HUES48 (cell line): Measurements from ENCODE around the gene BICRA.

Experiments used
- H3K27ac ChIP-seq: one replicate; pipeline ENCODE4 v1.7.0; 2013; ENCODE audit warnings: low read depth, low read length, inconsistent platforms
- H3K27me3 ChIP-seq: 2 replicates; pipeline ENCODE4 v1.6.1; 2013; ENCODE audit warnings: mild to moderate bottlenecking, low read length; ENCODE audit not compliant: control insufficient read depth, insufficient read depth
- H3K36me3 ChIP-seq: 2 replicates; pipeline ENCODE4 v1.6.1; 2013; ENCODE audit warnings: low read length; ENCODE audit not compliant: control insufficient read depth, insufficient read depth
- H3K4me1 ChIP-seq: 2 replicates; pipeline ENCODE4 v1.6.1; 2013; ENCODE audit warnings: mild to moderate bottlenecking, low read length; ENCODE audit not compliant: control insufficient read depth, insufficient read depth
- H3K4me3 ChIP-seq: 2 replicates; pipeline ENCODE4 v1.5.1; 2013; ENCODE audit warnings: mild to moderate bottlenecking, low read depth, low read length
- H3K9ac ChIP-seq: 2 replicates; pipeline ENCODE4 v1.6.1; 2013; ENCODE audit warnings: mild to moderate bottlenecking, low read depth, low read length, moderate library complexity
- H3K9me3 ChIP-seq: 2 replicates; pipeline ENCODE4 v1.6.1; 2013; ENCODE audit warnings: low read length; ENCODE audit not compliant: control insufficient read depth, insufficient read depth

Gene BICRA

GRCh38 chr19:47679922-47680857, 71.3 kb downstream of the BICRA start:
- H3K9ac ChIP-seq = no peak overlapping the region
- no peaks in the 10 kb centered on the region for H3K4me1 ChIP-seq
- peaks cover 40% of the 10 kb centered on the region for H3K36me3 ChIP-seq
- no peaks in the 10 kb centered on the region for H3K27me3 ChIP-seq
- H3K9me3 ChIP-seq = no peaks in the 10 kb centered on the region
- no peak overlapping the region for H3K27ac ChIP-seq
- no peak overlapping the region for H3K4me3 ChIP-seq

- no peaks in the 10 kb centered on the region for H3K4me1 ChIP-seq
- no peak overlapping the region for H3K9ac ChIP-seq
- no peaks in the 10 kb centered on the region for H3K27me3 ChIP-seq
- H3K27ac ChIP-seq = no peak overlapping the region
- H3K4me3 ChIP-seq = no peak overlapping the region
- H3K36me3 ChIP-seq = peaks cover 37% of the 10 kb centered on the region
- H3K9me3 ChIP-seq = no peaks in the 10 kb centered on the region
These were observed 72.0 kb downstream of the BICRA start for GRCh38 chr19:47680858-47681332.

DNA sequence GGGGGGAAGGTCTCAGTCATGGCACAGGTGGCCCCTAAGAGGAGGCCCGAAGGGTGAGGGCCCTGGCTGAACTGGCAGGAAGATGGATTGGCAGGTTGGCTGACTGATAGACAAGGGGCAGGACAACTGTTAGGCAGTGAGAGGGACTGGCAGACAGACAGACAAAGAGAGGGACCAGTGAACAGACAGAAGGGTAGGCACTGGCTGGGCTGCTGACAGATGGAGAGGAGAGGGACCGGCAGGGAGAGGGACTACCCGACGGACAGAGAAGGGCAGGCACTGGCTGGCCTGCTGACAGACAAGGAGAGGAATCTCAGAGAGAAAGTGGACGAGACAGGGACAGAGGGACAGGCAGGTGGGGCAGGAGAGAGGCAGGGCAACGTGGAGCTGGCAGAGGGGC, 72.5 kb downstream of the BICRA start:
- no peak overlapping the region for H3K4me3 ChIP-seq
- no peaks in the 10 kb centered on the region for H3K9me3 ChIP-seq
- no peak overlapping the region for H3K27ac ChIP-seq
- H3K9ac ChIP-seq = no peak overlapping the region
- no peaks in the 10 kb centered on the region for H3K27me3 ChIP-seq
- peaks cover 37% of the 10 kb centered on the region for H3K36me3 ChIP-seq
- no peaks in the 10 kb centered on the region for H3K4me1 ChIP-seq

DNA sequence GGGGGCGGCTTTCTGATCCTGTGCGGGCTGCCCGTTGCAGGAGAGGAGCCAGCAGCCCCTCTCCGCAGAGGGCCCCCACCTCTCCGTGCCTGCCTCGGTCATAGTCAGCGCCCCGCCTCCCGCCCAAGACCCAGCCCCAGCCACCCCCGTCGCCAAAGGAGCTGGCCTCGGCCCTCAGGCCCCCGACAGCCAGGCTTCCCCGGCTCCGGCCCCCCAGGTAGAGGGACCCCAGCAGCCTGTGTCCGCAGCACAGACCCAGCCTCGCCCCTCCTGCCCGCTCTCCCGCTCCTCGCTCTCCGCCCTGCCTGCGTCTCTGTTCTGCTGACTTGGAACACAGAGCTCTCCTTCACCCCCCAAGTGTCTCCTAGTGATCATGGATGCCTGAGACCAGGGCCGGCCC, 73.0 kb downstream of the BICRA start:
- peaks cover 34% of the 10 kb centered on the region for H3K36me3 ChIP-seq
- H3K27me3 ChIP-seq = no peaks in the 10 kb centered on the region
- H3K27ac ChIP-seq = no peak overlapping the region
- H3K9ac ChIP-seq = no peak overlapping the region
- no peak overlapping the region for H3K4me3 ChIP-seq
- H3K4me1 ChIP-seq = no peaks in the 10 kb centered on the region
- no peaks in the 10 kb centered on the region for H3K9me3 ChIP-seq

DNA sequence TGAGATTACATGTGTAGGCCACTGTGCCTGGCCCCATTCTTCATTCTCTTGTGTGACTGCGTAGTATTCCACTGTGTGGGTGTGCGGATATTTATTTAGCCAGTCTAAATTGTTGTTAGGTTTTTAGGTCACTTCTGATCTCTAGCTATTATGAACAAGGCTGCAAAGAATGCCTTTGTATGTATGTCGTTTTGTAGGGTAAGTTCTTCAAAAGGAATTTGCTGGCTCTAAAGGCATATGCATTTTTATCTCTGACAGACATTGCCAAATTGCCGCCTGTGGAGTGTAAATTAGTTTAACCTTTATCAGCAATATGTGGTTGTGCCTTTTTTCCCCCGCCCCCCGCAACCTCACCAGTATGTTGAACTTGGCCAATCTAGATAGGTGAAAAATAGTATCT, 74.0 kb downstream of the BICRA start:
- H3K27me3 ChIP-seq = no peaks in the 10 kb centered on the region

GRCh38 chr19:47686679-47687450, 77.9 kb downstream of the BICRA start:
- no peak overlapping the region for H3K4me3 ChIP-seq
- no peaks in the 10 kb centered on the region for H3K4me1 ChIP-seq
- peaks cover 18% of the 10 kb centered on the region for H3K36me3 ChIP-seq
- H3K9me3 ChIP-seq = no peaks in the 10 kb centered on the region
- no peak overlapping the region for H3K27ac ChIP-seq
- no peaks in the 10 kb centered on the region for H3K27me3 ChIP-seq
- H3K9ac ChIP-seq = no peak overlapping the region

More for the DNA sequence above, 74.0 kb downstream of the BICRA start:
- H3K4me3 ChIP-seq = no peak overlapping the region
- H3K27ac ChIP-seq = no peak overlapping the region
- no peak overlapping the region for H3K9ac ChIP-seq
- no peaks in the 10 kb centered on the region for H3K9me3 ChIP-seq
- H3K36me3 ChIP-seq = peaks cover 25% of the 10 kb centered on the region
- H3K4me1 ChIP-seq = no peaks in the 10 kb centered on the region

DNA sequence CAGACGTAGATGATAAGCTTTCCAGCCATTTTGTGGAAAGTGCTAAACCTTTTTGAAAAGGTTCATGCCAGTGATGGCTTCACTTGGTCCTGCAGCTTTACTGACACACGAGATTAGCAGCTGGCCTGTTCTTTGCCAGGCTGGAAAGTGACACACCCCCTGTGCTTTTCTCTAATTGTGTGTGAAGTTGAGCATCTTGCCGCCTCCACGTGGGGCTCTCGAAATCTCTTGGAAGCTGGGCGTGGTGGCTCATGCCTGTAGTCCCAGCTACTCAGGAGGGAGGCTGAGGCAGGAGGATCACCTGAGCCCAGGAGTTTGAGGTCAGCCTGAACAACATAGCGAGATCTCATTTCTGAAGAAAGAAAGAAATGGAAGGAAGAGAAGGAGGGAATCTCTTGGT, 79.0 kb downstream of the BICRA start:
- Histone ChIP-seq H3K4me1 (no peaks in the 10 kb centered on the region), H3K9me3 (no peaks in the 10 kb centered on the region), H3K36me3 (peaks cover 18% of the 10 kb centered on the region), H3K27me3 (no peaks in the 10 kb centered on the region), H3K9ac (no peak overlapping the region), H3K27ac (no peak overlapping the region), H3K4me3 (no peak overlapping the region)

GRCh38 chr19:47691090-47691489, 82.2 kb downstream of the BICRA start:
- Histone ChIP-seq H3K9ac (no peak overlapping the region), H3K36me3 (peaks cover 18% of the 10 kb centered on the region), H3K27me3 (no peaks in the 10 kb centered on the region), H3K27ac (no peak overlapping the region), H3K9me3 (no peaks in the 10 kb centered on the region), H3K4me3 (no peak overlapping the region), H3K4me1 (no peaks in the 10 kb centered on the region)

DNA sequence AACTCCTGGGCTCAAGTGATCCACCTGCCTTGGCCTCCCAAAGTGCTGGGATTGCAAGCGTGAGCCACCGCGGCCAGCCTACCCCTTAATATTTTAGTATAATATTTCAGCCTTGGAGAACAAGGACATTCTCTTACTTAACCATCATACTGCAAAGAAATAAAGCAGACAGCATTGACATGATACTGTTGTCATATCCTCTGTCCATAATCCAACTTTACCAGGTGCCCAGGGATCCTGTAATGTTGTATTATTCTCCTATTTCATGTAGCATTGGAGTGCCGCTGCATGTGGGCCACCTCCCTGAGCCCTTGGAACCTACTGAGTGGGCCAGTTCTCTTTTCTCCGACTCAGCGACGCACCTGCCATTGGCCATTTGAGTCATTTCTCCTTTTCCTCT, 82.8 kb downstream of the BICRA start:
- Histone ChIP-seq H3K4me1 (no peaks in the 10 kb centered on the region), H3K27me3 (no peaks in the 10 kb centered on the region), H3K4me3 (no peak overlapping the region), H3K27ac (no peak overlapping the region), H3K36me3 (peaks cover 18% of the 10 kb centered on the region), H3K9ac (no peak overlapping the region), H3K9me3 (no peaks in the 10 kb centered on the region)

DNA sequence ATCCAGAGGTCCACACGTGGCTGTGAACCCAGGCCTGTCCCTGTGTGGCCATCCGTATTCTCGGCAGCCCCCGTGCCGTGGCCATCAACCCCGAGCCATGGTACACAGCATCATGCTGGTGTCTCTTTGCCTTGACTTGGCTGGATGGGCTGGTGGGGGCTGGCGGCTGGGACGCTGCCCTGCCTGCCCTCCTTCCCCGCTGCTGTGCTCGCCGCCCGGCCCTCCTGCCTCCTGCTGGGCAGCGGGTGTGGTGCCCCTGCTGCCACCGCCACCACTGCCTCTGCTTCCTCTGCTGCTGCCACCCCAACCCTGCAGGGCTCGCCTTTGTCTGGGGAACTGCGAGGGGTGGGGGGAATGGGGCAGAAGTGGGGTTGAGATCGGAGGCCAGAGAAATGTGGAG, 84.6 kb downstream of the BICRA start:
- Histone ChIP-seq H3K4me3 (no peak overlapping the region), H3K4me1 (no peaks in the 10 kb centered on the region), H3K27me3 (no peaks in the 10 kb centered on the region), H3K36me3 (peaks cover 18% of the 10 kb centered on the region), H3K9me3 (no peaks in the 10 kb centered on the region), H3K9ac (no peak overlapping the region), H3K27ac (no peak overlapping the region)

DNA sequence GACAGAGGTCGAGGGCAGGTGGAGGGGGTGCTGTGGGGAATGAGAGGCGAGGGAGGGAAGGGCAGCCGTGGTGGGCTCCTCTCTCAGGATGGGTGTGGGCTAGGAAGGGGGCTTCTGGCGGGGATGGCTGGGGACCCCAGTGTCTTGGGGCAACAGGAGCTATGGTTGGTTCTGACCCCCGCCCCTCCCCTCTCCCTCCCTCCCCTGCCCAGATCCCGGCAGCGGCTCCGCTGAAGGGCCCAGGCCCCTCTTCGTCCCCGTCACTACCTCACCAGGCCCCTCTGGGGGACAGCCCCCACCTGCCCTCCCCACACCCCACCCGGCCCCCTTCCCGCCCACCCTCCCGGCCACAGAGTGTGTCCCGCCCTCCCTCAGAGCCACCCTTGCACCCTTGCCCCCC, 85.0 kb downstream of the BICRA start:
- H3K36me3 ChIP-seq = peaks cover 22% of the 10 kb centered on the region
- no peak overlapping the region for H3K27ac ChIP-seq
- H3K9ac ChIP-seq = no peak overlapping the region
- no peaks in the 10 kb centered on the region for H3K27me3 ChIP-seq
- H3K4me1 ChIP-seq = no peaks in the 10 kb centered on the region; the same call in 1 of the 2 replicates
- H3K9me3 ChIP-seq = no peaks in the 10 kb centered on the region
- H3K4me3 ChIP-seq = no peak overlapping the region
